HCT116 (cell line): ENCODE results near the gene HRH4. TPM values are rescaled to one million over a fixed set of nuclear protein-coding genes. Genes with fewer than 3 reads are reported as not detected.

Experiments
- ATAC-seq: fragments of 200-7000 bp; cut with Tn5 transposase; 2 replicates; pipeline ENCODE4 v1.9.1; 2020; ENCODE audit warnings: mild to moderate bottlenecking, moderate library complexity
- BruUV-seq: library from RNA; stranded (reverse); fragments of 400-500 nt; replicated peaks from 2 replicates; lab custom pipeline; 2021; lab: Mats Ljungman, UMichigan
- CTCF ChIA-PET: fragments of 300-600 bp; sonication (Branson Sonifier 250); formaldehyde crosslinking; loops from one replicate; lab custom pipeline; 2021; ENCODE audit warnings: antibody characterized with exemption; lab: Charles Lee
- POLR2A ChIA-PET: fragments of 300-600, 350-600 bp; sonication (Branson Sonifier 250); formaldehyde crosslinking; loops from one replicate; lab custom pipeline; 2021; ENCODE audit warnings: antibody characterized with exemption; lab: Charles Lee
- RAD21 ChIA-PET, 2 experiments: fragments of 300-600 bp; sonication (Branson Sonifier 250); formaldehyde crosslinking; loops; one replicate each; lab custom pipeline; 2023; ENCODE audit warnings: low total read pairs in 2 of 2; ENCODE audit not compliant: uncharacterized antibody in 2 of 2, unreplicated experiment in 2 of 2, low non-redundant PET in 1 of 2; lab: Charles Lee
- DNase-seq: peaks from one replicate; pipeline ENCODE4 v3.0.0-alpha.2; 2010; ENCODE audit warnings: low read depth, low spot score
- H2AFZ ChIP-seq: fragments of 200-600 bp; shearing (Covaris generic), sonication (generic); 2 replicates; pipeline ENCODE4 v1.6.1; 2017; ENCODE audit warnings: low read depth, mixed run types, mixed read lengths, antibody characterized with exemption, low read length; ENCODE audit not compliant: poor library complexity, severe bottlenecking
- H3K27ac ChIP-seq: 2 replicates; pipeline ENCODE4 v1.5.1; 2012; ENCODE audit warnings: low read depth, low read length
- H3K27me3 ChIP-seq: fragments of 200-600 bp; sonication (generic); 2 replicates; pipeline ENCODE4 v1.6.1; 2016; ENCODE audit warnings: mixed run types, low read length, mixed read lengths; ENCODE audit not compliant: insufficient read depth
- H3K36me3 ChIP-seq, 2 experiments: fragments of 200-500 bp in 1 of 2; fragments of 200-600 bp in 1 of 2; sonication (Bioruptor generic) in 1 of 2; sonication (generic) in 1 of 2; 2 replicates each; pipeline versions ENCODE4 v1.5.1 to v1.6.1; 2014 to 2016; ENCODE audit warnings: low read length in 2 of 2, inconsistent platforms in 1 of 2, mixed read lengths in 1 of 2, mixed run types in 1 of 2; ENCODE audit not compliant: insufficient read depth in 2 of 2, control insufficient read depth in 1 of 2
- H3K4me1 ChIP-seq, 2 experiments: fragments of 200-600 bp in 1 of 2; sonication (generic) in 1 of 2; 2 replicates each; pipeline versions ENCODE4 v1.5.1 to v1.6.1; 2012 to 2017; ENCODE audit warnings: low read length in 2 of 2, inconsistent platforms in 1 of 2, mild to moderate bottlenecking in 1 of 2, mixed read lengths in 1 of 2, mixed run types in 1 of 2, moderate library complexity in 1 of 2; ENCODE audit not compliant: insufficient read depth in 2 of 2, control insufficient read depth in 1 of 2
- H3K4me2 ChIP-seq: fragments of 200-600 bp; sonication (generic); 2 replicates; pipeline ENCODE4 v1.6.1; 2017; ENCODE audit warnings: mixed run types, low read length, mixed read lengths
- H3K4me3 ChIP-seq, 2 experiments: fragments of 200-600 bp in 1 of 2; sonication (generic) in 1 of 2; replicated peaks in 1 of 2; 2 replicates each; pipeline ENCODE4 v1.5.1; 2011 to 2016; ENCODE audit warnings: low read length in 2 of 2, control low read depth in 1 of 2, low read depth in 1 of 2, mild to moderate bottlenecking in 1 of 2, mixed read lengths in 1 of 2, mixed run types in 1 of 2
- H3K79me2 ChIP-seq: fragments of 200-600 bp; sonication (generic); 2 replicates; pipeline ENCODE4 v1.6.1; 2017; ENCODE audit warnings: mild to moderate bottlenecking, mixed run types, low read length, moderate library complexity, mixed read lengths; ENCODE audit not compliant: insufficient read depth
- H3K9ac ChIP-seq: fragments of 200-600 bp; sonication (generic); 2 replicates; pipeline ENCODE4 v1.6.1; 2016; ENCODE audit warnings: low read length, mixed read lengths
- H3K9me2 ChIP-seq: fragments of 200-600 bp; sonication (generic), shearing (Covaris generic); 2 replicates; pipeline ENCODE4 v1.6.1; 2017; ENCODE audit warnings: mixed run types, mild to moderate bottlenecking, moderate library complexity; ENCODE audit not compliant: insufficient read depth
- H3K9me3 ChIP-seq, 2 experiments: fragments of 200-500 bp in 1 of 2; fragments of 200-600 bp in 1 of 2; sonication (Bioruptor generic) in 1 of 2; sonication (generic) in 1 of 2; 2 replicates each; pipeline ENCODE4 v1.6.1; 2014 to 2017; ENCODE audit warnings: low read length in 2 of 2, mixed read lengths in 2 of 2, inconsistent platforms in 1 of 2, low read depth in 1 of 2, mild to moderate bottlenecking in 1 of 2, mixed run types in 1 of 2, moderate library complexity in 1 of 2; ENCODE audit not compliant: control insufficient read depth in 1 of 2, insufficient read depth in 1 of 2
- H4K20me1 ChIP-seq: fragments of 200-600 bp; sonication (generic), shearing (Covaris generic); 2 replicates; pipeline ENCODE4 v1.6.1; 2017; ENCODE audit warnings: mixed run types, mild to moderate bottlenecking, moderate library complexity; ENCODE audit not compliant: insufficient read depth
- CEBPB ChIP-seq: IDR thresholded peaks from 2 replicates; pipeline ENCODE4 v1.6.1; 2012; ENCODE audit warnings: low read depth
- ELF1 ChIP-seq: IDR thresholded peaks from 2 replicates; pipeline ENCODE4 v1.6.1; 2012; ENCODE audit warnings: low read depth, borderline replicate concordance
- EZH2 ChIP-seq: fragments of 200-600 bp; sonication (generic); IDR thresholded peaks from 2 replicates; pipeline ENCODE4 v1.6.1; 2017; ENCODE audit warnings: antibody characterized with exemption, mixed run types
- EZH2phosphoT487 ChIP-seq: fragments of 200-600 bp; IDR thresholded peaks from 2 replicates; pipeline ENCODE4 v1.6.1; 2018; ENCODE audit warnings: antibody characterized with exemption, borderline replicate concordance
- FOSL1 ChIP-seq: IDR thresholded peaks from 2 replicates; pipeline ENCODE4 v1.6.1; 2012; ENCODE audit warnings: low read depth
- MAX ChIP-seq: IDR thresholded peaks from 2 replicates; pipeline ENCODE4 v1.6.1; 2012
- POLR2A ChIP-seq: IDR thresholded peaks from 2 replicates; pipeline ENCODE4 v1.7.0; 2011; ENCODE audit warnings: borderline replicate concordance; ENCODE audit not compliant: insufficient read depth, insufficient read length; ENCODE audit errors: extremely low read depth
- POLR2AphosphoS5 ChIP-seq: IDR thresholded peaks from 2 replicates; pipeline ENCODE4 v1.6.1; 2011; ENCODE audit warnings: mild to moderate bottlenecking, low read depth, low read length, moderate library complexity
- SP1 ChIP-seq: IDR thresholded peaks from 2 replicates; pipeline ENCODE4 v1.6.1; 2012; ENCODE audit warnings: low read depth
- SRF ChIP-seq: IDR thresholded peaks from 2 replicates; pipeline ENCODE4 v1.6.1; 2012; ENCODE audit warnings: low read depth
- ZFX ChIP-seq: fragments of 450-650 bp; IDR thresholded peaks from 2 replicates; pipeline ENCODE4 v1.6.1; 2017
- intact Hi-C: fragments of 100-400 bp; cut with micrococcal nuclease; formaldehyde crosslinking; loops from 2 replicates; pipeline ENCODE4 v1.10.0; 2022
- total RNA-seq: library from RNA; stranded (reverse); gene quantifications from one replicate; pipeline ENCODE4 v1.2.1, GENCODE V29; 2021; ENCODE audit not compliant: unreplicated experiment

The HRH4 gene
- total RNA-seq, 1 experiment from 2014 or later: not detected

GRCh38 chr18:24500766-24501165 lies 40.3 kb downstream of the HRH4 start:
- no peaks in the 10 kb centered on the region for H3K9me3 ChIP-seq
- TF ChIP-seq FOSL1 (no peak), SP1 (no peak), EZH2 (no peak), POLR2A (no peak), CEBPB (no peak), SRF (no peak), MAX (no peak), ELF1 (no peak), ZFX (no peak), EZH2phosphoT487 (no peak), POLR2AphosphoS5 (no peak)
- ChIA-PET CTCF (interaction anchor here (2.1 kb wide), 1 partner anchor 12 kb away, joined by 11 read pairs; no protein-coding TSS in a partner anchor), POLR2A (no interaction called here), RAD21 (no interaction called here)
- no peaks in the 10 kb centered on the region for H4K20me1 ChIP-seq
- DNase-seq: no peak
- no TSS peak for BruUV-seq
- H3K9me2 ChIP-seq: no peaks in the 10 kb centered on the region
- no peaks in the 10 kb centered on the region for H3K27me3 ChIP-seq
- no peak overlapping the region for H3K27ac ChIP-seq
- H3K9ac ChIP-seq: no peak overlapping the region
- H3K36me3 ChIP-seq: no peaks in the 10 kb centered on the region
- H2AFZ ChIP-seq: no peak overlapping the region
- intact Hi-C loops: no loop called here
- H3K4me2 ChIP-seq: no peak overlapping the region
- no peak for ATAC-seq
- H3K79me2 ChIP-seq: no peaks in the 10 kb centered on the region
- H3K4me3 ChIP-seq: no peak overlapping the region
- peaks cover 0 to 3% of the 10 kb centered on the region in 2 experiments; a peak in 1 of 4 replicates for H3K4me1 ChIP-seq

GRCh38 chr18:24502667-24503523 lies 42.5 kb downstream of the HRH4 start:
- Histone ChIP-seq H3K27me3 (no peaks in the 10 kb centered on the region), H3K4me1 (peaks cover 0 to 3% of the 10 kb centered on the region in 2 experiments; a peak in 1 of 4 replicates), H3K9me3 (no peaks in the 10 kb centered on the region), H3K4me3 (no peak overlapping the region), H4K20me1 (no peaks in the 10 kb centered on the region), H2AFZ (no peak overlapping the region), H3K4me2 (no peak overlapping the region), H3K79me2 (no peaks in the 10 kb centered on the region), H3K36me3 (no peaks in the 10 kb centered on the region), H3K27ac (no peak overlapping the region), H3K9ac (no peak overlapping the region), H3K9me2 (no peaks in the 10 kb centered on the region)
- BruUV-seq: no TSS peak
- intact Hi-C loops: no loop called here
- ChIA-PET POLR2A (no interaction called here), CTCF (interaction anchor here (2.3 kb wide), 1 partner anchor 14 kb away, joined by 12 read pairs; no protein-coding TSS in a partner anchor), RAD21 (no interaction called here)
- no peak for TF ChIP-seq SRF
- no peak for TF ChIP-seq EZH2
- no peak for ATAC-seq
- no peak for DNase-seq
